GM12801 (cell line): ENCODE data around the gene RBM42.

ENCODE experiments used
- CTCF ChIP-seq: IDR thresholded peaks from one replicate; pipeline ENCODE4 v1.5.1; 2011; ENCODE audit warnings: control low read depth; ENCODE audit not compliant: insufficient read length; ENCODE audit errors: extremely low read depth

Gene RBM42

GRCh38 chr19:35613574-35613973 is 15.3 kb upstream of the RBM42 start:
- no peak for TF ChIP-seq CTCF

- TF ChIP-seq CTCF, result no peak
These were observed 13.8 kb upstream of the RBM42 start for GRCh38 chr19:35615036-35615435.

- TF ChIP-seq CTCF, result no peak
These were observed 10.0 kb upstream of the RBM42 start for GRCh38 chr19:35618857-35619256.

- no peak for TF ChIP-seq CTCF
These were observed 9.4 kb upstream of the RBM42 start for GRCh38 chr19:35619290-35619923.

GRCh38 chr19:35620001-35620400 is 8.8 kb upstream of the RBM42 start:
- TF ChIP-seq CTCF, result no peak

GRCh38 chr19:35621708-35622107 is 7.1 kb upstream of the RBM42 start:
- no peak for TF ChIP-seq CTCF

GRCh38 chr19:35622750-35623149 is 6.1 kb upstream of the RBM42 start:
- TF ChIP-seq CTCF, result no peak
